Spleen (tissue), 7 donors: Measurements from ENCODE around the gene IKBKE.

Experiments
- CTCF ChIP-seq, 11 experiments: fragments of 200-600 bp in 7 of 11; fragments of 450-650 bp in 4 of 11; sonication (generic) in 4 of 11; IDR thresholded peaks in 8 of 11; conservative IDR thresholded peaks in 3 of 11; 1 replicate in 7 of 11; 2 replicates in 4 of 11; pipeline versions ENCODE4 v1.4.0 to v1.8.0; 2016 to 2021; ENCODE audit warnings: antibody characterized with exemption in 11 of 11, inconsistent platforms in 4 of 11, mild to moderate bottlenecking in 1 of 11
- POLR2A ChIP-seq, 3 donors: fragments of 450-650 bp; IDR thresholded peaks; one replicate each; pipeline ENCODE4 v1.5.1; 2017; ENCODE audit warnings: antibody characterized with exemption in 3 of 3, mild to moderate bottlenecking in 1 of 3
- donor health status: DM: no; HTN: no; CAD: no; lungs with moderate emphysema.
- donor health status: DM: no; HTN: no; CAD: no.
- donor health status: DM: no; HTN: no; CAD: no.

DNA sequence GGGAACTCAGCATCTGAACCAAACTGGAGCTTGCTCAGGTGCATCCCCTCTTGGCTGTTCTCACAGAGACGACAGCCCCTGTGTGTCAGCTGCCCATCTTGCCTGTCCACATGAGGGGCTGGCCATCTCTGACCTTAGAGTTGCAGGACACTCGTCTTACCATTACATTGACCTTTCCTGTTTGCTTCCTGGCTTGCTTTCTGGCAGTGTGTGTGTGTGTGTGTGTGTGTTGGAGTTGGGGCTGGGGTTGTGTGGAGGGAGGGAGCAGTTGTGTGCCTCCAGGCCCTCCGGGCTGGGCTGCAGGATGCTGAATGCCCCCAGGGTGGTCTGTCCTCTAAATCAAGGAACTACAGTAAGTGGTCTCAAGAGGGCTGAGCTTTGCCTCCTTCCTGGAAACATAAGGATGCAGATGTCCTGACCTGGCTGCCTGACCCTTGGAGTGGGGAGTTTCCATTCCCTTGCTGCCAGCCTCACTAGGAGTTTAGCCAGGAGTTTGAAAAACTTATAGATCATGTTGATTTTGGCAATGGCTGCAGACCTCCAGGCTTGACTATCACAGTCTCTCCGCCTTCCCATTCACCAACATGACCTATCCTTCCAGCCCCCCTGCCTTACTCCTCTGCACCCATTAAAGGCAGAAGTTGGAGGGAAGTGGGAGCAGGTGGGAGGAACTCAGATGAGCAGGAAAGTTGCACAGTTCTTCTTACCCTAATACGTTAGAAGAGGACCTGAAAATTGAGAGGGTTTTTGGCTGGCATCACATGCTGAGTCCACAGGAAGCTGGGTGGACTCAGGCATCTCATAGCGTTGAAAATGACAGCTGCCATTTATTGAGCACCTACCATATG lies 56.0 kb downstream of the IKBKE start:
- no peak for TF ChIP-seq CTCF (IDR thresholded peaks at IDR 0.05 in 8 of 11, conservative IDR thresholded peaks at IDR 0.05 in 3 of 11)
- no peak for TF ChIP-seq POLR2A (IDR thresholded peaks at IDR 0.05)
